GM19238 (cell line): ENCODE data around the gene THOC1.
"Not testable (repeated sequence)": the region's sequence is repeated elsewhere in the genome, so short reads cannot be mapped to it uniquely, and the experiment has no call there.

Source experiments
- DNase-seq: peaks from one replicate; pipeline ENCODE4 v3.0.0; 2011; ENCODE audit warnings: low spot score; ENCODE audit not compliant: insufficient read length

The THOC1 gene, protein sequence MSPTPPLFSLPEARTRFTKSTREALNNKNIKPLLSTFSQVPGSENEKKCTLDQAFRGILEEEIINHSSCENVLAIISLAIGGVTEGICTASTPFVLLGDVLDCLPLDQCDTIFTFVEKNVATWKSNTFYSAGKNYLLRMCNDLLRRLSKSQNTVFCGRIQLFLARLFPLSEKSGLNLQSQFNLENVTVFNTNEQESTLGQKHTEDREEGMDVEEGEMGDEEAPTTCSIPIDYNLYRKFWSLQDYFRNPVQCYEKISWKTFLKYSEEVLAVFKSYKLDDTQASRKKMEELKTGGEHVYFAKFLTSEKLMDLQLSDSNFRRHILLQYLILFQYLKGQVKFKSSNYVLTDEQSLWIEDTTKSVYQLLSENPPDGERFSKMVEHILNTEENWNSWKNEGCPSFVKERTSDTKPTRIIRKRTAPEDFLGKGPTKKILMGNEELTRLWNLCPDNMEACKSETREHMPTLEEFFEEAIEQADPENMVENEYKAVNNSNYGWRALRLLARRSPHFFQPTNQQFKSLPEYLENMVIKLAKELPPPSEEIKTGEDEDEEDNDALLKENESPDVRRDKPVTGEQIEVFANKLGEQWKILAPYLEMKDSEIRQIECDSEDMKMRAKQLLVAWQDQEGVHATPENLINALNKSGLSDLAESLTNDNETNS

DNA sequence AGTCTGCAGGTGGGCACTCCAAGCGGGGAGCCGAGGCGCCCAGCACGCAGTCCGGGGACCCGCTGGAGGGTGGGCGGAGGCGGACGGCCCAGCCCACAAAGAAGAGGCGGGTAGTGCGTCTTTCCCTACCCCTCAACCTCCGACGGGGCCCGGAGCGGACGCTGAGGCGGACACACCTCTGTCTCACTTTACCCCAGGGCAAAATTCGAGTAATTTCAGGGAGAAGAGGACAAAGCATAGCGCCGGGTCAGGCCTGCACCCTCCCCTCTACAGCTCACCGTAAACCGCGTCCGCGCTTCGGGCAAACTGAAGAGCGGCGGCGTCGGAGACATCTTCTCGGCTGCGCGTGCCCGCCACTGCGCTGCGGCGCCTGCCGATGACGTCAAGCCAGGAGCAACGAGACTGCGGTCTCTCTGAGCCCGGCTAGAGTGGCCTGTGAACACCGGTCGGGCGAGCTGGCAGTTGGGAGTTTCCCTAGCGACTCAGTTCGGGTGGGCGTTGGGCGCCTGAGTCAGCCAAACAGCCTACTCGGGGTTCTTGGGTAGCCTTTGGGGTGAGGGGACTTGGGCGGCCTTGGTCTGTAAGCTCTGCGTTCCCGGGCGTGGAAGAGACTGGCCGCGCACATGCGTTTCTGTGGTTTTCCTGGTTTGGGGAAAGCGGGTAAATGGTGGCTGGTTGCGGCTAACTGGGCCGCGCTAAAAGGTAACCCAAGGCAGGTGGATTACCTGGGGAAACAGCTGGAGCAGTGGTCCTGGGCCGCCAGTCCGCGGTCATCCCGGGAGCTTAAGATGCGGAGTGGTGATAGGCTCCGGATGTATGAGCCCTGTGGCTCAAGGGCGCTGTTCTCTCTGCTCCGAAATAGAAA is at the start of gene THOC1:
Gene THOC1, minus strand, starts transcription at position 360 of the 865 bp plus-strand sequence. Its CDS starts 28 bp downstream, at position 332.
- peak; percentile 87 for DNase-seq

DNA sequence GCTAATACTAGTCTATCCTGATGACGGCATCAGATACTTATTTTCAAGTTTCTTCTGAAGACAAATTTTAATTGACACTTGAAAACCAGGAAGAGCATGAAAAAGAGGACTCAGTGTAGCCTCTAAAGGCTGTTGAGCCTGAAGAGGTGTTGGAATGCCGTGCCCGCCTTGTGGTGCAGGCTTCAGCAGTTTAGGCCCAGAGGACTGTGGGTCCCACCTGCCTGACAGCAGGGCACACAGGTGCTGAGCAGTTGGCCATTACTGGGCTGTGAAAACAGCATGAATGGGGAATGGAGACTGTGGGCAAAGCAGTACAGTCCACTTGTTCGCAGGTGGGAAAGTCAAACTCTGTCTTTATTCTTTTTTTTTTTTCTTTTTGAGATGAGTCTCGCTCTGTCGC is 49.8 kb upstream of the THOC1 start:
- DNase-seq: no peak

DNA sequence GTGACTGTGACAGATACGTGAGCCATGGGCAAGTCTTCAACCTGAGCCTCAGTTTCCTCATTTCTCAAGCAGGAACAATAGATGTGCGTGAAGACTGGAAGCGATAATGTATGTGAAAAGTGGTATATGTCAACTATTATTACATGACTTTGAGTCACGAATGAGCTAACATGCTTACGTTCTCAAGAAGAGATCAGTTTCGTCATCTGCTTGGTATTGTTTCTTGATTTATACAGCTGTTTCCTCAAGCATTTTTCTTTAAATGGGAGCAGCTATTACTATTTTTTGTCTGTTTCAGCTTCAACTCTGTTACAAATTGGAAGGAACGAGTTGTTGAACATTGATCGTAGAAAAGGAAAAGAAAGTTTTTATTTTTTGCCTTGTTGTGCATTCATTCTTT is 48.5 kb upstream of the THOC1 start:
- no peak for DNase-seq

- DNase-seq: no peak
Measured at GRCh38 chr18:313931-314330, 46.1 kb upstream of the THOC1 start.

GRCh38 chr18:312415-312814 is 44.6 kb upstream of the THOC1 start:
- no peak for DNase-seq

DNA sequence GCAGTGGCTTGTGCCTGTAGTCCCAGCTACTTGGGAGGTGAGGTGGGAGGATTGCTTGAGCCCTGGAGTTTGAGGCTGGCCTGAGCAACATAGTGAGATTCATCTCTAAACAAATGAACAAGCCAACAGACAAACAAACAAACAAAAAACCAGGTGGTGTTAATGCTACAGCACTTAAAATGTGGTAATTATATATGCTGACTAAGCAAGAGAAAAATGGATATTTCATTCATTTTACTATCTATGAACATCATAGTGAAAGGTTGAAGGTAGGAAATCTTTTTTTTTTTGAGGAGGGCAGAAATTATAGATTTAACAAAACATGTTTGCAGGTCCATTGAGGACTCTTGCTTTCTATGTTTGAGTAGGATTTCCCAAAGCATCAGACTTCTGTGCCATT is 42.2 kb upstream of the THOC1 start:
- DNase-seq: no peak

DNA sequence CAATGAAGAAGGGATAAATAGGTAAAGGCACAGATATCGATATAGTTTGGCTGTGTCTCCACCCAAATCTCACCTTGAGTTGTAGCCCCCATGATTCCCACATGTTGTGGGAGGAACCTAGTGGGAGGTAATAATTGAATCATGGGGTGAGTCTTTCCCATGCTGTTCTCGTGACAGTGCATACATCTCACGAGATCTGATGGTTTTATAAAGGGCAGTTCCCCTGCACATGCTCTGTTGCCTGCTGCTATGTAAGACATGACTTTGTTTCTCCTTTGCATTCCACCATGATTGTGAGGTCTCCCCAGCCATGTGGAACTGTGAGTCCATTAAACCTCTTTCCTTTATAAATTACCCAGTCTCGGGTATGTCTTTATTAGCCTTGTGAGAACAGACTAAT is 40.2 kb upstream of the THOC1 start:
- not testable (repeated sequence) for DNase-seq

- no peak for DNase-seq
Measured at GRCh38 chr18:306608-307255, 38.9 kb upstream of the THOC1 start.

GRCh38 chr18:305003-305501 is 37.2 kb upstream of the THOC1 start:
- no peak for DNase-seq

DNA sequence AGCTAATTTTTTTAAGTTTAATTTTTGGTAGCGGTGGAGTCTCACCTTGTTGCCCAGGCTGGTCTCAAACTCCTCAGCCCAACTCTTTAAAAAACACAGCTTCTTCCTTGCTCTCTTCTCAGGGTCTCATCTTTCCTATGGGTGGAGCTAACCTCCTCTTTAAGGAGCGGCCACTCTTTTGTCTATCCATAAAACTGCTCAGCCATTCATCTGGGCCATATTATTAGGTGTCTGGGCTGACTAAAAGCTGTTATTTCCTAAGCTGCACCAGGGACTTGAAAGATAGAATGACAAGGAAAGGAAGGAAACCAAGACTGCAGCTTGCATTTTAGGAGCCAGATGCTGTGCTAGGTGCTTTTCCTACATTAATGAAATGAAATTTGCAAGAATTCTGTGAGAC is 35.8 kb upstream of the THOC1 start:
- no peak for DNase-seq

GRCh38 chr18:303011-303410 is 35.2 kb upstream of the THOC1 start:
- no peak for DNase-seq

- no peak for DNase-seq
Measured at GRCh38 chr18:302097-302496, 34.2 kb upstream of the THOC1 start.

DNA sequence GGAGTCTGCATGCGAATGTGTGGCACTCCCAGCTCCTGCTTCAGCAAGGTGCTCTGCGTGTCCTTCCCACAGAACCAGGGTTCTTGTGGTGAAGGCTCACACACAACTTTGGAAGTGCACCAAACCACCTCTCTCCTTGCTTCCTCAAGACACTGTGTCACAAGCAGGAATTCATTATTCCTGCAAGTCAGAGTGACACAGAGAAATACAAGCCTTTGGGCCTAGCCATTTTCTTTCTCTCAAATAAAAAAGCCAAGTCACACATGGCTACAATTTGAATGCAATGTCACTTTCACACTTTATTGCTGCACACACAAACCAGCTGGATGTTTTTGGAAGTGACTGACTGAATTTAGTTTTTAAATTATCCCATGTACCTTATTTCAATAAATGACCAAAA is 30.1 kb upstream of the THOC1 start:
- no peak for DNase-seq

DNA sequence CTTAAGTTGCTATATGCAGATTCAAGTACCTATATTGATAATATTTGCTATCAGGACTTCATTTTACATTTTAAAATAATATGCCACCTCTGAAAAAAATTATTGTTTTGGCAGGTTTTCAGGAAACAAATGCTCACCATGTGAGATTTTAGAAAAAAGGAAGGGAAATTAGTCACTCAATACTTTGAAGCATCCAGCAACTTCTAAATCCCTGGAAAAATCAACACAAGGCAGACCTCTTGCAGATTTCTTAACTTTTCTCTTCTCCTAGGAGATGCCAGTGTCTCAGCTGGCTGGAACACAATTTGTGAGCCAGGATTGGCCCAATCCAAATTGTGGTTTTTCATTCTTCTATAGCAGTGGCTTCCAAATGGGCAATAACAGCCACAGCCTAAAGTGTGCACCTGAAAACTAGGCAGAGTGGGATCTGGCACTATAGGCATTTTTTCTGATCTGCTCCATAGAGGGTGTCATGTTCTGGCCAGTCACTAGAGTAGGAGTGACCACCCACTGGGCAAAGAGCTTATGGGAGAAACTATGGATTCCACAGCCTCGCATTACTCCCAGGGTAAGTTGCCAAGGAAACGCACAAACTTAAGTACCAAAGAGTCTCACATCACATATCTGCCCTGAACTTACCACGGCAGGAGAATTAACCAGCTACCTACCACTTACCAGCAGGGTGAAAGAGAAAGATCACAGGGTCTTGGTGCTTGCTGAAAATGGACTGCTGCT is 28.1 kb upstream of the THOC1 start:
- no peak for DNase-seq

- no peak for DNase-seq
Measured at GRCh38 chr18:294566-294965, 26.7 kb upstream of the THOC1 start.

GRCh38 chr18:293536-293935 is 25.7 kb upstream of the THOC1 start:
- DNase-seq: no peak

- DNase-seq: no peak
Measured at GRCh38 chr18:292271-292670, 24.4 kb upstream of the THOC1 start.

GRCh38 chr18:289970-290369 is 22.1 kb upstream of the THOC1 start:
- not testable (repeated sequence) for DNase-seq

DNA sequence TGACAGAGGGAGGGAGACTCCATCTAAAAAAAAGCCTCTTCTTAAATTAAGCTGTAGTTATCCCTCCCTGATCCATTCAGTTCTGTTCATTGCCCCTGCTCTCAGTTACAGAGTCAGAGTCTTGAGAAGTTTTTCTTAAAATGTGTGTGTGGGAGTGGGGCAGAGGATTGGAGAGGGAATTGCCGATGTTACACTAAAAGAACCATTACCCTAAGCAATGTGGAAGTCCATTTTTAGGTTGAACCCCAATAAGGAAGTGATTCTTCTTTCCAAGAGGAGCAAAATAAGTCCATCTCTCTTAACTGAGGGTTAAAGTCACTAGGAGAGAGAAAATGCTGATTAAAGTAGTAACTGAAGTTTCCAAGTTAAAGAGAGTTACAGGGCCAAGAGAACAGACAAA is 21.2 kb upstream of the THOC1 start:
- DNase-seq: no peak

GRCh38 chr18:286515-287310 is 18.9 kb upstream of the THOC1 start:
- no peak for DNase-seq
